MM.1S (cell line): ENCODE results near the gene POPDC2.

Experiments used
- CTCF ChIP-seq: fragments of 300-600 bp; sonication (generic); IDR thresholded peaks from 2 replicates; pipeline ENCODE4 v1.5.1; 2016; ENCODE audit warnings: antibody characterized with exemption, low read length, mixed read lengths
- EZH2phosphoT487 ChIP-seq: fragments of 300-600 bp; sonication (generic); IDR thresholded peaks from 2 replicates; pipeline ENCODE4 v1.6.1; 2018; ENCODE audit warnings: antibody characterized with exemption, low read length

GRCh38 chr3:119630128-119630879 lies 30.1 kb downstream of the POPDC2 start:
- no peak for TF ChIP-seq CTCF
- TF ChIP-seq EZH2phosphoT487: no peak
